HG02610 (cell line): ENCODE results near the gene ZNF622.

Experiments used
- ATAC-seq: cut with Tn5 transposase; IDR thresholded peaks from one replicate; pipeline ENCODE4 v1.9.1; 2021; ENCODE audit warnings: mild to moderate bottlenecking, moderate library complexity; ENCODE audit not compliant: unreplicated experiment

Gene ZNF622, protein sequence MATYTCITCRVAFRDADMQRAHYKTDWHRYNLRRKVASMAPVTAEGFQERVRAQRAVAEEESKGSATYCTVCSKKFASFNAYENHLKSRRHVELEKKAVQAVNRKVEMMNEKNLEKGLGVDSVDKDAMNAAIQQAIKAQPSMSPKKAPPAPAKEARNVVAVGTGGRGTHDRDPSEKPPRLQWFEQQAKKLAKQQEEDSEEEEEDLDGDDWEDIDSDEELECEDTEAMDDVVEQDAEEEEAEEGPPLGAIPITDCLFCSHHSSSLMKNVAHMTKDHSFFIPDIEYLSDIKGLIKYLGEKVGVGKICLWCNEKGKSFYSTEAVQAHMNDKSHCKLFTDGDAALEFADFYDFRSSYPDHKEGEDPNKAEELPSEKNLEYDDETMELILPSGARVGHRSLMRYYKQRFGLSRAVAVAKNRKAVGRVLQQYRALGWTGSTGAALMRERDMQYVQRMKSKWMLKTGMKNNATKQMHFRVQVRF

DNA sequence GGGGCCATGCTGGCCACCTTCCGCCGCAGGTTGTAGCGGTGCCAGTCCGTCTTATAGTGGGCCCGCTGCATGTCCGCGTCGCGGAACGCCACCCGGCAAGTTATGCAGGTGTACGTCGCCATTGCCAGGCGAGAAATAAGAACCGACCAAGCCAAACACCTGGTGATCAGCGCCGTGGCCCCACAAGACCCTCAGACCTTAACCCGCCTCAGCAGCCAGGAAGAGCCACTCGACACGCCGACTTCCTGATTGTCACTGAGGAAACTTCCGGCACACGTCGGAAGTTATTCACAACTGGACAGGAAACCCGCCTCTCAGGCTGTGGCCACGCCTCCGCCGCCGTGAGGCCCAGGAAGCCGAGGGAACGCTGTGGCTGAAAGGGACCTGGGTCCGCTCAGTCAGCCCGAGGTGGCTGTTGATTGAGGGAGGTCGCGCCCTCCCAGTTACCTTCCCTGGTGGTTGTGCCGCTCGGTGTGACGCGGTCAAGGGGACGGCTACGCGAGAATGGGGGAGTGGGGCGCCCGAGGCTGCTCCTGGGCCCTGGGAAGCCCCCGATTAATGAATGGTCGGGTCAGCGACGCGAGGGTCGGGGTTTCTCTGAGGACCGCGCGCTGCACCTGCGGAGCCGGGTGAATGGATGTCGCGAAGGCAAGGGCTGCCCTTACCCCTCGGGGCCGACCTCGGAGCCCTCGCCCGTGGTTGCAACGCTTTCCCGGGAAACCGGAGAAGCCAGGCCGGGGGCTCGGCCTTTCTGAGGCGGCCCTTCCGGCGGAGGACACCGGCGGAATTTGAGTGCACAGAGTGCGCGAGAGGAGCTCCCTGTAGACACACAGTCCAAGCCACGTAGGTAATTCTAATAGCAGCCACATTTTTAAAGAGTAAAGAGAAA, at the start of gene ZNF622:
ZNF622 (minus strand) TSS at position 257 of the 889 bp plus-strand sequence; CDS start at position 122, 135 bp downstream.
- ATAC-seq, result peak; percentile 74

- no peak for ATAC-seq
Observed at GRCh38 chr5:16510098-16510497, 44.5 kb upstream of the ZNF622 start.

- ATAC-seq, result no peak
Observed at GRCh38 chr5:16508730-16509531, 43.3 kb upstream of the ZNF622 start.

DNA sequence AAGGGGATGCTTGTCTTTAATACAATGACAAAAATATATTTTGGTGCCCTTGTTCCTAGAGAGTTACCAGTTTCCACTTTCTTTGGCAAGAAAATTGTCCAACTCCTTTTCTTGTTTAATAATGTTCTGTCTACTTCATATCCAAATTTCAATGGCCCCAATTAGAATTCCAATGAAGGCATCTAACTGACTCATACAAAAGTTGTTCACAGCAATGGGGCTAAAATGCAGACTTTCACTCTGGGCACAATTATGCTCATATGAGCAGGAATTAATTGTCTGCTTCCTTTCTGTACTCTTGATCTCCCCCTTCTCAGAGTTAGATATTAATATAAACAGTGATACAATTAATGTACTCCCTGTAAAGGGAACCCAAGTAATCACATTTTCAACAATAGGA, 42.1 kb upstream of the ZNF622 start:
- no peak for ATAC-seq

GRCh38 chr5:16505904-16506303, 40.3 kb upstream of the ZNF622 start:
- ATAC-seq, result no peak

GRCh38 chr5:16505140-16505891, 39.7 kb upstream of the ZNF622 start:
- ATAC-seq, result no peak

DNA sequence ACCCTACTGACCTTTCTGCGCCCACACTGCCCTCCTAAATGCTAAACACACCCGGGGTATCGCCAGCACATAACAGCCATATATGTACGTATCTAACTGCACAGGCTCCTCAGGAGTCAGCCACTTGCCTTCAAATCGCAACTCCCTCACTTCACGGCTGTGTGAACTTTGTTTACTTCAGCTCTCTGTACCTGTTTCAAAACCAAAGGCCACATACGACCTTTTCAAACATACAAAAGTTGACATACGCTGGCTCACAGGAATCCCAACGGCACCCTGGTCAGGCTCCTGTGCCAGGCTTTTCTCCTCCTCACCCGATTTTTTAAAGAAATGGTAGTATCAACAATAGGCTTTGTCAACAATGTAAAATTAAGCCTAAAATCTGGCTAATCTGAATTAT, 39.0 kb upstream of the ZNF622 start:
- ATAC-seq, result no peak

DNA sequence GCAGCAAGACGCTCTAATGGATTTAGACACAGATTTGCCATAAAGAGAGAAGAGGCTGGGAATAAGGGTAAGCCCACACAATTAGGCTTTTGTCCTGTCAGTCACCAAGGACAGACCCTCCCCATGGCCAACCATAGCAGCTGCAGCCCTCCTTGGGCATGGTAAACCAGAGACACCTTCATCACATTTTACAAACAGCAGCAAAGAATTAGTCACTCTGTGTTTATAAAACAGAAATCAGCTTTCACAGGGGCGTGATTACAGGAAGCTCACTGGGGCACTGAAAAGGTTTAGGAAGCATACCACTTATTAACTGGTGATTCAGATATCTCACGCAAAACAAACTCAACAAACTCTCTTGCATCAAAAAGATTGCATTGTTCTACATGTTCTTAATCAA, 37.3 kb upstream of the ZNF622 start:
- ATAC-seq, result no peak

GRCh38 chr5:16500024-16500423, 34.4 kb upstream of the ZNF622 start:
- ATAC-seq, result no peak

- ATAC-seq, result no peak
Observed at GRCh38 chr5:16497546-16497945, 31.9 kb upstream of the ZNF622 start.

- ATAC-seq, result no peak
Observed at GRCh38 chr5:16493261-16493660, 27.7 kb upstream of the ZNF622 start.

GRCh38 chr5:16492398-16493140, 27.0 kb upstream of the ZNF622 start:
- no peak for ATAC-seq

GRCh38 chr5:16490911-16491310, 25.3 kb upstream of the ZNF622 start:
- ATAC-seq, result no peak

GRCh38 chr5:16489322-16489791, 23.8 kb upstream of the ZNF622 start:
- ATAC-seq, result no peak

DNA sequence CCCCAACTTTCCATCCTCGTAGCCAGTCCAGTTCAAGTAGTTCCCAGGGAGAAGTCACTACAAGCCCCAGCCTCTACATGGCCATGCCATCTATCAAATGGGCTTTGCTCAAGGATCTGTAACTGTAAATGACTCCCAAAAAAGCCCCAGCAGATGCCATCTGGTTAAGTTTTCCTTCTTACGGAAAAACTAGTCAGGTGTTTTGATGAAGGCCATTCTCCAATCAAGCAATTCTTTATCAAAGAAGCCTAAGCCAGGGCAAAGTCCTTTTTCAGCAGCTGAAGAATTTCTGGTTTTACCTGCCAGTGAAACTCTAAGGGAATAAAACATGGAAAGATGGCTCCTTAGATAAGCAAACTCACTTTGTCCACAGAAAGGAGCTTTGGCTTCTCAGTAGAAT, 21.9 kb upstream of the ZNF622 start:
- ATAC-seq, result no peak

DNA sequence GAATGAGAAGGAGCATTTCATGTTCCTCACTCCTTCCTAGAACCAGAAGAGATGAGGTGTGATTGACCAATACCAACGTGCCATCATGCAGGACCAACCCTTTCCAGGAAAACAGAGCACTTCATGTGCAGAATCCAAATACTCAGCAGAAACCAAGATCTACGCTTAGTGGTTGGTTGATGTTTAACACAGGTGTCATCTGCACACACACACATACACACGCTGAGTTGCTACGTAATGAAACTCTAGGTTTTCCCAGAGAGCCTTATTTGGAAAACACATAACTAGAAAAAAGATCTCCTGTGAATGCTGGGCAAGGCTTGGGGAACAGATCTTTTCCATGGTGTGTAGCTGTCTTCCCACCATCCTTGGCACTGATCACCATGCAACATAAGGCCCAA, 21.1 kb upstream of the ZNF622 start:
- ATAC-seq, result no peak

DNA sequence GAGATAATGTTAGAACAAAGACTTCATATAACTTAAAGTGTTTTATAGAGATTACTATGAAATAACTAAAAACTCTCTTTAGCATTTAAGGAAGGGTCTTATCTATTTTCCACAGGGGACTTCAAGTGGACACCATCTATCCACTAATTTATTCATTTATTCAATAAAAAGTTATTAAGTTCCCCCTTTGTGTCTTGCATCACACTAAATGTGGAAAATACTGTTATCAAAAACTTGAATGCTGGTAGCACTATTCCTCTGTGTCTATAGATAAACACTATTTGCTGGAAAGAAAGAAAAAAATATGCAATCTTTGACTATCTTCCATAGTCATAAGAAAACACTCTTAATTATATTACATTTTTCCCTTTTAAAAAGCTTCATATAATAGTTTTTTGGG, 20.1 kb upstream of the ZNF622 start:
- ATAC-seq, result no peak

GRCh38 chr5:16484081-16484480, 18.5 kb upstream of the ZNF622 start:
- ATAC-seq, result no peak

DNA sequence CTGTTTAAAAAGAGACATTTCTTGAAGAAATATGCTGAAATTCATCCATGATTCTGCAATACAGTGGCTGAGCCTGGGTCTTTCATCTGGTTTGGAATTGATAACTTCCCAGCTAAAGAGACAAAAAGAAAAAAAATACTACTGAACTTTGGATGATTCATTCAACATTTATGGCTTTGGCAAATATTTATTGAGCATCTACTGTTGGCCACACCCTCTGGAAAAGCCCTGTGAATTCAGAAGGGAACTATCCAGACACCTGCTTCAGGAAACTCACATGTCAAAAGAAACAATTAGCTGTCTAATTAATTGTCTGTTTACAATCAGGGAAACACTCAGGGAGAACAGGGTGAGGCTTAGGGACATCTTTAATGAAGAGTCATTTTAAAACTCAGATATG, 17.8 kb upstream of the ZNF622 start:
- no peak for ATAC-seq
